ENCODE results near the gene TMEM273. TPM values are rescaled to one million over a fixed set of nuclear protein-coding genes. Genes with fewer than 3 reads are reported as not detected.

The TMEM273 gene
- total and polyA plus RNA-seq, 4 experiments from 2014 or later, result 27.7 to 101 (median 58.7) TPM

GRCh38 chr10:49131507-49132361 is 56.5 kb downstream of the TMEM273 start:
- POLR2A ChIA-PET (ENCODE audit: partially characterized antibody), result no interaction called here

DNA sequence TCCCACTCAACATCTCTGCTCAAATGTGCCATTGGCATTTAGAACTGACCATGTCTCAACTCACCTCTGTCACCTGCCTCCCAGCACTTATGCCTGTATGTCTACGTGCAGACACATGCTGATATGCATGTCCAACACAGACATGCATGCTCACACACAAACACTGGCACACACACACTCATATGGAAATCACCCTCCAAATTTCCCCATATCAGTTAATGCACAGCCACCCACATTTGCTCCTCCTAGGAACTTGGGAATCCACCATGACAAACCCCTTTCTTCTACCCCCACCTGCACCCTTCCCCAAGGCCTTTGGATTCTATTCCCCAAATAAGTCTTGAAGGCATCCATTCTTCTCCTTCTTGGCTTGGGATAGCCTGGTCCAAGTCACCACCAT is 58.8 kb downstream of the TMEM273 start:
- no peak for DNase-seq
- intact Hi-C loops (cut with micrococcal nuclease), result no loop called here
- H3K27me3 Mint-ChIP-seq, result peaks cover 10 to 13% of the 10 kb centered on the region in 2 donors

More at GRCh38 chr10:49131507-49132361, 56.5 kb downstream of the TMEM273 start:
- Histone ChIP-seq H3K36me3 (ENCODE audit: insufficient read depth, low read length) (no peaks in the 10 kb centered on the region), H3K4me3 (ENCODE audit: low read length in 2 of 2) (no peak overlapping the region), H3K4me1 (ENCODE audit: insufficient read depth, low read length) (no peaks in the 10 kb centered on the region), H3K27ac (ENCODE audit: low read depth, low read length) (no peak overlapping the region), H3K9me3 (ENCODE audit: control insufficient read depth in 1 of 2, low read length in 2 of 2) (no peaks in the 10 kb centered on the region), H3K27me3 (ENCODE audit: insufficient read depth, low read length) (no peaks in the 10 kb centered on the region)
- CTCF ChIA-PET (ENCODE audit: partially characterized antibody), result no interaction called here
- Mint-ChIP-seq H3K36me3 (no peaks in the 10 kb centered on the region), H3K27me3 (peaks cover 8 to 13% of the 10 kb centered on the region in 2 donors), H3K9me3 (peaks cover 0 to 12% (median 3%) of the 10 kb centered on the region in 8 donors), H3K27ac (no peak overlapping the region), H3K4me3 (no peak overlapping the region), H3K4me1 (peaks cover 0 to 5% (median 2%) of the 10 kb centered on the region in 4 donors)
- DNase-seq, result no peak
- intact Hi-C loops (cut with micrococcal nuclease), result no loop called here

GRCh38 chr10:49128854-49129253 is 59.3 kb downstream of the TMEM273 start:
- Histone ChIP-seq H3K27ac (ENCODE audit: low read depth, low read length) (no peak overlapping the region), H3K27me3 (ENCODE audit: insufficient read depth, low read length) (no peaks in the 10 kb centered on the region), H3K4me1 (ENCODE audit: insufficient read depth, low read length) (no peaks in the 10 kb centered on the region), H3K9me3 (ENCODE audit: control insufficient read depth in 1 of 2, low read length in 2 of 2) (no peaks in the 10 kb centered on the region), H3K4me3 (ENCODE audit: low read length in 2 of 2) (no peak overlapping the region), H3K36me3 (ENCODE audit: insufficient read depth, low read length) (no peaks in the 10 kb centered on the region)
- intact Hi-C loops (cut with micrococcal nuclease), result no loop called here
- no peaks in the 10 kb centered on the region for H3K36me3 Mint-ChIP-seq
- H3K27ac Mint-ChIP-seq, result no peak overlapping the region
- no peaks in the 10 kb centered on the region for H3K4me1 Mint-ChIP-seq
- H3K4me3 Mint-ChIP-seq, result no peak overlapping the region
- DNase-seq, result no peak
- ChIA-PET CTCF (ENCODE audit: partially characterized antibody) (no interaction called here), POLR2A (ENCODE audit: partially characterized antibody) (no interaction called here)
- H3K27me3 Mint-ChIP-seq, result peaks cover 10 to 13% of the 10 kb centered on the region in 2 donors
- peaks cover 0 to 10% (median 5%) of the 10 kb centered on the region in 8 donors for H3K9me3 Mint-ChIP-seq

More for the DNA sequence above, 58.8 kb downstream of the TMEM273 start:
- no peaks in the 10 kb centered on the region for H3K27me3 ChIP-seq (ENCODE audit: insufficient read depth, low read length)
- no peak overlapping the region for H3K27ac ChIP-seq (ENCODE audit: low read depth, low read length)
- Mint-ChIP-seq H3K9me3 (peaks cover 0 to 10% (median 5%) of the 10 kb centered on the region in 8 donors), H3K36me3 (no peaks in the 10 kb centered on the region), H3K27ac (peak overlapping the region in 1 of 7 donors; percentile 23), H3K4me3 (no peak overlapping the region), H3K4me1 (no peaks in the 10 kb centered on the region)
- H3K36me3 ChIP-seq (ENCODE audit: insufficient read depth, low read length), result no peaks in the 10 kb centered on the region
- H3K9me3 ChIP-seq (ENCODE audit: control insufficient read depth in 1 of 2, low read length in 2 of 2), result no peaks in the 10 kb centered on the region
- ChIA-PET CTCF (ENCODE audit: partially characterized antibody) (no interaction called here), POLR2A (ENCODE audit: partially characterized antibody) (no interaction called here)
- H3K4me1 ChIP-seq (ENCODE audit: insufficient read depth, low read length), result no peaks in the 10 kb centered on the region
- H3K4me3 ChIP-seq (ENCODE audit: low read length in 2 of 2), result no peak overlapping the region

DNA sequence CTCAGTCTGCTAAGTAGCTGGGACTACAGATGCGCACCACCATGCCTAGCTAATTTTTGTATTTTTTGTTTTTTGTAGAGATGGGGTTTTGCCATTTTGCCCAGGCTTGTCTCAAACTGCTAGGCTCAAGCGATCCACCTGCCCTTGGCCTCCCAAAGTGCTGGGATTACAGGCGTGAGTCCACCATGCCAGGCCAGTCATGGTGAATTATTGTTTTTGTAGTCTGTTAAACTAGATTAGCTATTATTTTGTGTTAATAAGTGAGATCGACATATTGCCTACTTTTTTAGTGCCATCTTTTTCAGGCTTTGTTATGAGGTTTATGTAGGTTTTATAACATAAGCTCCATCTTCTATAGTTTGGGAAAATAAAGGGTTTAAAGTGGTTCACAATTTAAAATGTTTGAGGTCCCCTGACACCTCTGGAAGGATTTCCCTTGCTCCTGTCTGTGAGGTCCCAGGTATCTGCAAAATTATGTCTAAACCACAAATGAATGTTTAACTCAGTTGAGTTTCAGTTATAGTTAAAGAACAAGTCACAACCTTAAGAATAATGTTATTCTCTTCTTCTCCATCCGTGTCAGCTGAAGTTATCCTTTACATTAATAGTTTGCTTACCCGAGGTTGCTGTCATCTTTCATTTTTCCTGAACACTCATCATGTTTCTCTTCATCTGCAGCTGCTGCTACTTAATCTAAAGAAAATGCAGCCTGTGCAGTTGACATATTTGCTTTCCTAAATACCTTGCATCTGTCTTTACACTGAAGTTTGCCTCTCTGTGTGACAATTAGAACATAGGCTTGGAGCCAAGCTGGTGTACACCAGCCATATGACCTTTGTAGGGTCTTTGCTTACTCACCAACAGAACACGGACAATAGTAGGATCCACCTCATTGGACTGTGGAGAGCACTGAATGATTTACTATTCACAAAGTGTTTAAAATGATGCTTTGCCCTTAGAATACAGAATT is 63.9 kb downstream of the TMEM273 start:
- Histone ChIP-seq H3K36me3 (ENCODE audit: insufficient read depth, low read length) (no peaks in the 10 kb centered on the region), H3K4me1 (ENCODE audit: insufficient read depth, low read length) (no peaks in the 10 kb centered on the region), H3K9me3 (ENCODE audit: control insufficient read depth in 1 of 2, low read length in 2 of 2) (no peaks in the 10 kb centered on the region), H3K4me3 (ENCODE audit: low read length in 2 of 2) (no peak overlapping the region), H3K27me3 (ENCODE audit: insufficient read depth, low read length) (no peaks in the 10 kb centered on the region), H3K27ac (ENCODE audit: low read depth, low read length) (no peak overlapping the region)
- intact Hi-C loops (cut with micrococcal nuclease), result no loop called here
- DNase-seq, result no peak
- H3K4me1 Mint-ChIP-seq, result no peaks in the 10 kb centered on the region
- H3K36me3 Mint-ChIP-seq, result no peaks in the 10 kb centered on the region
- peak overlapping the region in 1 of 7 donors; percentile 22 for H3K27ac Mint-ChIP-seq
- H3K4me3 Mint-ChIP-seq, result no peak overlapping the region
- H3K27me3 Mint-ChIP-seq, result peaks cover 8 to 10% of the 10 kb centered on the region in 2 donors
- CTCF ChIA-PET (ENCODE audit: partially characterized antibody), result no interaction called here
- POLR2A ChIA-PET (ENCODE audit: partially characterized antibody), result no interaction called here
- H3K9me3 Mint-ChIP-seq, result peaks cover 0 to 10% (median 5%) of the 10 kb centered on the region in 8 donors

DNA sequence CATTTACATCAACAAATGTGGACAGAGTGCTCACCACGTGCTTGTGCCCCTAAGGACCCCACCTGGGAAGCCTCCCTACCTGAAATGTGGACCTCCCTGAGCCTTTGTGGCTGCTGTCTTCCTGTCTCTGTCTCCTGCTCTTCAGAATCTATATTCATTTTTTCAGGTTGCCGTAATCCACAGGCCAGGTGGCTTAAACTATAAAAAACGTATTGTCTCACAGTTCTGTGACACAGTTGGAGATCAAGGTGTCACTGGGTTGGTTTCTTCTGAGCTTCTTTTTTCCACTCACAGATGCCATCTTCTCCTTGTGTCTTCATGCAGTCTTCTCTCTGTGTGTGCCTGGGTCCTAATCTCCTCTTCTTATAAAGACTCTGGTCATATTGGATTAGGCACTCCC is 67.3 kb downstream of the TMEM273 start:
- H3K36me3 ChIP-seq (ENCODE audit: insufficient read depth, low read length), result no peaks in the 10 kb centered on the region
- H3K4me3 ChIP-seq (ENCODE audit: low read length in 2 of 2), result no peak overlapping the region
- Mint-ChIP-seq H3K9me3 (peaks cover 0 to 6% (median under 1%) of the 10 kb centered on the region in 8 donors), H3K36me3 (no peaks in the 10 kb centered on the region), H3K27me3 (peaks cover 3 to 8% of the 10 kb centered on the region in 2 donors), H3K27ac (no peak overlapping the region), H3K4me1 (peaks cover 0 to 6% (median 0%) of the 10 kb centered on the region in 4 donors), H3K4me3 (no peak overlapping the region)
- CTCF ChIA-PET (ENCODE audit: partially characterized antibody), result no interaction called here
- no peaks in the 10 kb centered on the region for H3K27me3 ChIP-seq (ENCODE audit: insufficient read depth, low read length)
- no peaks in the 10 kb centered on the region for H3K4me1 ChIP-seq (ENCODE audit: insufficient read depth, low read length)
- intact Hi-C loops (cut with micrococcal nuclease), result no loop called here
- POLR2A ChIA-PET (ENCODE audit: partially characterized antibody), result no interaction called here
- H3K9me3 ChIP-seq (ENCODE audit: control insufficient read depth in 1 of 2, low read length in 2 of 2), result no peaks in the 10 kb centered on the region
- no peak overlapping the region for H3K27ac ChIP-seq (ENCODE audit: low read depth, low read length)
- no peak for DNase-seq

GRCh38 chr10:49119746-49120145 is 68.4 kb downstream of the TMEM273 start:
- Histone ChIP-seq H3K36me3 (ENCODE audit: insufficient read depth, low read length) (no peaks in the 10 kb centered on the region), H3K4me3 (ENCODE audit: low read length in 2 of 2) (no peak overlapping the region), H3K27ac (ENCODE audit: low read depth, low read length) (no peak overlapping the region), H3K27me3 (ENCODE audit: insufficient read depth, low read length) (peaks cover under 1% of the 10 kb centered on the region), H3K9me3 (ENCODE audit: control insufficient read depth in 1 of 2, low read length in 2 of 2) (no peaks in the 10 kb centered on the region), H3K4me1 (ENCODE audit: insufficient read depth, low read length) (no peaks in the 10 kb centered on the region)
- Mint-ChIP-seq H3K36me3 (no peaks in the 10 kb centered on the region), H3K9me3 (peaks cover 0 to 6% (median 0%) of the 10 kb centered on the region in 8 donors), H3K4me1 (peaks cover 0 to 7% (median 1%) of the 10 kb centered on the region in 4 donors), H3K4me3 (no peak overlapping the region), H3K27me3 (peaks cover 6 to 10% of the 10 kb centered on the region in 2 donors), H3K27ac (no peak overlapping the region)
- intact Hi-C loops (cut with micrococcal nuclease), result no loop called here
- ChIA-PET CTCF (ENCODE audit: partially characterized antibody) (no interaction called here), POLR2A (ENCODE audit: partially characterized antibody) (no interaction called here)
- DNase-seq, result no peak

Data from CD4-positive, alpha-beta memory T cell (primary cell).